ENCODE results near the gene RILP.
"Not testable (repeated sequence)": the region's sequence is repeated elsewhere in the genome, so short reads cannot be mapped to it uniquely, and the experiment has no call there.

RILP gene

DNA sequence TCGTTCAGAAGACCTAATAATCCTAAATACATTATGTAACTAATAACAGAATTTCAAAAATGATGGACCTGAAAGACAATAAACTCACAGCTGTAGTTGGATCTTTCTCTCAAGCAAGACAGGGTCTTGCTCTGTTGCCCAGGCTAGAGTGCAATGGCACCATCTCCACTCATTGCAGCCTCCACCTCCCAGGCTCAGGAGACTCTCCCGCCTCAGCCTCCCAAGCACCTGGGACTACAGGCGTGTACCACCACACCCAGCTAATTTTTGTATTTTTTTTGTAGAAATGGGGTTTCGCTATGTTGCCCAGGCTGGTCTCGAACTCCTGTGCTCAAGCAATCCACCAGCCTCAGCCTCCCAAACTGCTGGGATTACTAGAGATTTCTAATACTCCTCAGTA is 14.3 kb upstream of the RILP start:
- not testable (repeated sequence) for H3K4me1 ChIP-seq (ENCODE audit: control insufficient read depth, insufficient read depth, low read length); H3K9ac ChIP-seq (ENCODE audit: low read length); H3K27me3 ChIP-seq (ENCODE audit: control insufficient read depth, insufficient read depth, low read length); H3K4me3 ChIP-seq (ENCODE audit: low read length); H3K9me3 ChIP-seq (ENCODE audit: control insufficient read depth, low read length)
- H3K36me3 ChIP-seq (ENCODE audit: control insufficient read depth, insufficient read depth, low read length), result peaks cover 31% of the 10 kb centered on the region

GRCh38 chr17:1661045-1661444 is 11.4 kb upstream of the RILP start:
- no peaks in the 10 kb centered on the region for H3K27me3 ChIP-seq (ENCODE audit: control insufficient read depth, insufficient read depth, low read length)
- no peak overlapping the region for H3K9ac ChIP-seq (ENCODE audit: low read length)
- no peak overlapping the region for H3K4me3 ChIP-seq (ENCODE audit: low read length)
- no peaks in the 10 kb centered on the region for H3K4me1 ChIP-seq (ENCODE audit: control insufficient read depth, insufficient read depth, low read length)
- H3K36me3 ChIP-seq (ENCODE audit: control insufficient read depth, insufficient read depth, low read length), result peaks cover 52% of the 10 kb centered on the region
- no peaks in the 10 kb centered on the region for H3K9me3 ChIP-seq (ENCODE audit: control insufficient read depth, low read length)

DNA sequence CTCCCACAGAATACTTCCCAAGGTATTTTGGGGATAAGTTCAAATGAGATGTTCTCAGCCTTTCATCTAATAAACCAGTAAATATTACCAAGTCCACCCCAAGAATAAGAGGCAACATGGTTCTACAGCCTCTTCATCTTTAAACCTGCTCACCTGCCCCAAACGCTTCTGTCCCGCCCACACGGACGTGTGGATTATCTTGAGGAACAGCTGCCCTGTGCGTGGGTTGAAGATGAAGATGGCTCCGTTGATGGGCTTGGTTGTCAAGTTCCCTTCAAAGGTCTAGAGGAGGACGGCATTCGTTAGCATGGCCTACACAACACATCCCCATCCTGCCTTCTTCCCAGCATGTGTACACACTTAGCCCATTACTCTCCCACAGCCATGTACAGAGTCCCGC is 8.4 kb upstream of the RILP start:
- Histone ChIP-seq H3K27me3 (ENCODE audit: control insufficient read depth, insufficient read depth, low read length) (no peaks in the 10 kb centered on the region), H3K36me3 (ENCODE audit: control insufficient read depth, insufficient read depth, low read length) (peaks cover 65% of the 10 kb centered on the region), H3K4me3 (ENCODE audit: low read length) (no peak overlapping the region), H3K4me1 (ENCODE audit: control insufficient read depth, insufficient read depth, low read length) (no peaks in the 10 kb centered on the region), H3K9me3 (ENCODE audit: control insufficient read depth, low read length) (no peaks in the 10 kb centered on the region), H3K9ac (ENCODE audit: low read length) (no peak overlapping the region)

- peaks cover 19% of the 10 kb centered on the region for H3K4me1 ChIP-seq (ENCODE audit: control insufficient read depth, insufficient read depth, low read length)
- peaks cover 33% of the 10 kb centered on the region for H3K36me3 ChIP-seq (ENCODE audit: control insufficient read depth, insufficient read depth, low read length)
- no peak overlapping the region for H3K4me3 ChIP-seq (ENCODE audit: low read length)
- H3K27me3 ChIP-seq (ENCODE audit: control insufficient read depth, insufficient read depth, low read length), result no peaks in the 10 kb centered on the region
- H3K9ac ChIP-seq (ENCODE audit: low read length), result no peak overlapping the region
- H3K9me3 ChIP-seq (ENCODE audit: control insufficient read depth, low read length), result no peaks in the 10 kb centered on the region
Observed at GRCh38 chr17:1653735-1654134, 4.1 kb upstream of the RILP start.

DNA sequence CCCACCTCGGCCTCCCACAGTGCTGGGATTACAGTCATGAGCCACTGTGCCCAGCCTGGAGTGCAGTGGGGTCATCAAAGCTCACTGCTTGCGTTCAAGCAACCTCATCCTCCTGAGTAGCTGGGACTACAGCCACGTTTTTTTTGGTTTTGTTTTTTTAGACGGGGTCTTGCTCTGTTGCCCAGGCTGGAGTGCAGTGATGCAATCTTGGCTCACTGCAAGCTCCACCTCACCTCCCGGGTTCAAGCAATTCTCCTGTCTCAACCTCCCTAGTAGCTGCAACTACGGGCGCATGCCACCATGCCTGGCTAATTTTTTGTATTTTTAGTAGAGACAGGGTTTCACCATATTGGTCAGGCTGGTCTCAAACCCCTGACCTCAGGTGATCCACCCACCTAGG is 3.1 kb upstream of the RILP start:
- H3K27me3 ChIP-seq (ENCODE audit: control insufficient read depth, insufficient read depth, low read length); H3K4me3 ChIP-seq (ENCODE audit: low read length); H3K9ac ChIP-seq (ENCODE audit: low read length); H3K9me3 ChIP-seq (ENCODE audit: control insufficient read depth, low read length): not testable (repeated sequence)
- H3K4me1 ChIP-seq (ENCODE audit: control insufficient read depth, insufficient read depth, low read length), result peaks cover 28% of the 10 kb centered on the region
- H3K36me3 ChIP-seq (ENCODE audit: control insufficient read depth, insufficient read depth, low read length), result peaks cover 25% of the 10 kb centered on the region

DNA sequence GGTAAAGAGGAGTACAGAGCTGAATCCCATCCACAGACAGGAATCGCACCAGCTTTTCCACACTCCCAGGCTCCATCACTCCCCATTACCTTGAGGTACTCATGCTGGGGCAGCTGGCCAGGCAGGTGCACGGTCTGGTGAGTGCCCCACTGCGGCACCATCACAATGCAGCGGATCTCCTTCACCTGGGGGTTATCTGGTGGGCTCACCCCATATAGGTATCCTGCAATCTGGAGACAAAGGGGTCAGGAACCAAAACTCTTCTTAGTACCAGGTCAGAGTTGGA is 1.8 kb upstream of the RILP start:
- H3K4me1 ChIP-seq (ENCODE audit: control insufficient read depth, insufficient read depth, low read length), result peaks cover 33% of the 10 kb centered on the region
- H3K27me3 ChIP-seq (ENCODE audit: control insufficient read depth, insufficient read depth, low read length), result no peaks in the 10 kb centered on the region
- no peak overlapping the region for H3K9ac ChIP-seq (ENCODE audit: low read length)
- no peaks in the 10 kb centered on the region for H3K9me3 ChIP-seq (ENCODE audit: control insufficient read depth, low read length)
- H3K36me3 ChIP-seq (ENCODE audit: control insufficient read depth, insufficient read depth, low read length), result peaks cover 17% of the 10 kb centered on the region
- no peak overlapping the region for H3K4me3 ChIP-seq (ENCODE audit: low read length)

DNA sequence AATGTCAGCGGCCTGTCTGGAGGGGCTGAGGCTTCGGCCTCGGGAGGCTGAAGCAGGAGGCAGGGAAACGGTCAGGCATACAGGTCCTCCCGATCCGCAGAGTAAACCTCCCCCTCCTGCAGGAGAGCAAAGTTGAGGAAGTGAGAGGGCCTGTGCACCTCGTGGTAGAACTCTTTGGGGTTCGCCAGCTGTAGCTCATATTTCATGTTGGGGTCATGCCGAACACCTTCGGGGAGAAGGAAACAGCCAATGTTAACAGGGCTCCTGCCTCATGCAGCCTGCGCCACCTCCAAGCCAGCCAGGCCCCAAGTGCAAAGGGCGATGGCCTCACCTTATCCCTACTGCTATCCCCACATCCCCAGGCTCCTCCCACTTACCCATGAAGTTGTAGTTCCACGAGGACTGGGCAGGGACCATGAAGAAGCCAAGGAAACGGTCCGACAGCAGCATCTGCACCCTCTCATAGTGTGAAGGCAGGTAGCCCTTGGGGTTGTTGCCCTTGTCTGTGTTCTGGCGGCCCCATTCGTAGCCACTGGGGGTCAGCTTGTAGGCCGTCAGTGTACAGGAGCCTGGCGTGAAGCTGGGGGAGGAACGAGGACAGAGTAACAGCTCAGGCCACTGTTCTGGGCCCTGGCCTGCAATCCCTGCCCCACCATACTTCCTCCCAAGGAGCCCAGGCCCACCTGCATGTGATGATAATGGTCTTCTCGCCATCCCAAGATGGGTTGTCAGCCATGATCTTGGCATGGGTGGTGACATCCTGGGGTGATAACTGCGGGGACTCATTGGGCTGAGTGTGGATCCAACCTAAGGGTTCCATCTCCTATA is 1.3 kb upstream of the RILP start:
- H3K4me3 ChIP-seq (ENCODE audit: low read length), result no peak overlapping the region
- peaks cover 33% of the 10 kb centered on the region for H3K4me1 ChIP-seq (ENCODE audit: control insufficient read depth, insufficient read depth, low read length)
- no peaks in the 10 kb centered on the region for H3K9me3 ChIP-seq (ENCODE audit: control insufficient read depth, low read length)
- no peaks in the 10 kb centered on the region for H3K27me3 ChIP-seq (ENCODE audit: control insufficient read depth, insufficient read depth, low read length)
- peaks cover 12% of the 10 kb centered on the region for H3K36me3 ChIP-seq (ENCODE audit: control insufficient read depth, insufficient read depth, low read length)
- H3K9ac ChIP-seq (ENCODE audit: low read length), result no peak overlapping the region

GRCh38 chr17:1648963-1649843 is 463 bp downstream of the RILP start:
- H3K9ac ChIP-seq (ENCODE audit: low read length), result peak overlapping the region; percentile 77
- no peaks in the 10 kb centered on the region for H3K9me3 ChIP-seq (ENCODE audit: control insufficient read depth, low read length)
- peak overlapping the region; percentile 28 for H3K4me3 ChIP-seq (ENCODE audit: low read length)
- H3K36me3 ChIP-seq (ENCODE audit: control insufficient read depth, insufficient read depth, low read length), result peaks cover 8% of the 10 kb centered on the region
- H3K4me1 ChIP-seq (ENCODE audit: control insufficient read depth, insufficient read depth, low read length), result peaks cover 40% of the 10 kb centered on the region
- H3K27me3 ChIP-seq (ENCODE audit: control insufficient read depth, insufficient read depth, low read length), result no peaks in the 10 kb centered on the region

DNA sequence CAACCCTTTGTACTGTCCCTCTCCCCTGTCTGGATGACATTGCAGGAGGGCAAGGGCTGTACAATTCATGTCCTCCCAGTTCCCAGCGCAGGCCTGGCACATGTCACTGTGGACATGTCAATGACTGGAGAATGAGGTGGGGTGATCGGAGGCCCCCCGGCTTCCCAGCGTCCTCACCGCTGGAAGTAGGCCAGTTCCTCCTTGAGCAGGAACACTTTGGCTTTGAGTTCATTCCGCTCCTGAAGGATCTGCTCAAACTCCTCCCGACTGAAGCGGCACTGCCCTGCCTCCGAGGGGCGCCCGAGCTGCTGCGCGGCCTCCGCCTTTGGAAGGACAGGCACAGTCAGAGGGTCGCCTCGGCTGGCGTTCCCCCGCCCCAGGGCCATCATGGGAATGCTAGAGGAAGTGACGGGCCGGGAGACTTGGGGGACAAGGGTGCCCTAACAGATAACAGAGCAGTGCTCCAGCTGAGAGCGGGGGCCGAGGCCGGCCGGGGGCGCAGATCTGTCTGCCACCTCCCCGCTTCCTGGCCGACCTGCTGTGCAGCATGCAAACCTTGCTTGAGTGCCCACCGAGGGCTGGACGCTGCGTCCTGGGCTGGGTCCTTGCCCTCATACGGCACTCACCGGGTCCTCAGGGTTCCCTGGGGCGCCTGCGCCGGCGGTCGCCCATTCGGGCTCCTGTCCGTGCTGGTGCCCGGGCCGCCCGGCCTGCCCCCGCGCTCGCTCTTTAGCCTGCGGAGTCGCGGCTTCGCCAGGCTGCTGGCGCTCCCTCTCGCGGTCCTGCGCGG is 1.3 kb downstream of the RILP start:
- H3K36me3 ChIP-seq (ENCODE audit: control insufficient read depth, insufficient read depth, low read length), result peaks cover 2% of the 10 kb centered on the region
- no peaks in the 10 kb centered on the region for H3K9me3 ChIP-seq (ENCODE audit: control insufficient read depth, low read length)
- H3K4me3 ChIP-seq (ENCODE audit: low read length), result peak overlapping the region; percentile 49
- H3K27me3 ChIP-seq (ENCODE audit: control insufficient read depth, insufficient read depth, low read length), result no peaks in the 10 kb centered on the region
- H3K9ac ChIP-seq (ENCODE audit: low read length), result peak overlapping the region; percentile 60
- H3K4me1 ChIP-seq (ENCODE audit: control insufficient read depth, insufficient read depth, low read length), result peaks cover 48% of the 10 kb centered on the region

DNA sequence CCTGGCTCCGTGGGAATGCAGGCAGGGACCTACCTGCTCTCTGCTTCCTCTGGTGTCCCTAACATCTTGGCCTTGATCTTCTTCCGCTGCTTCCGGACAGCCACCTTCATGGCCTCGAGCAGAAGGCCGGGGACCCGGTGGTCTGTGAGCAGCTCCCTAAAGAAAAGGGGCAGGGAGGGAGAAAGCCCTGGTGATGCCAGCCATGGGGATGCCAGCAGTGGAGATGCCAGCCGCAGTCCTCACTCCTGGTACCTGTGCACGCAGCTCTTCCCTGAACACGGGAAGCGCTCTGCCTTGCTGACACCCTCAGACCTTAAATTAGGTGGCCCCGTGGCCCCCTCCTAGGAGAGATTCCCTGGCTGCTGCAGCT is 1.9 kb downstream of the RILP start:
- Histone ChIP-seq H3K36me3 (ENCODE audit: control insufficient read depth, insufficient read depth, low read length) (no peaks in the 10 kb centered on the region), H3K9ac (ENCODE audit: low read length) (no peak overlapping the region), H3K4me3 (ENCODE audit: low read length) (no peak overlapping the region), H3K9me3 (ENCODE audit: control insufficient read depth, low read length) (no peaks in the 10 kb centered on the region), H3K4me1 (ENCODE audit: control insufficient read depth, insufficient read depth, low read length) (peaks cover 48% of the 10 kb centered on the region), H3K27me3 (ENCODE audit: control insufficient read depth, insufficient read depth, low read length) (no peaks in the 10 kb centered on the region)

GRCh38 chr17:1646199-1646875 is 3.3 kb downstream of the RILP start:
- Histone ChIP-seq H3K27me3 (ENCODE audit: control insufficient read depth, insufficient read depth, low read length) (no peaks in the 10 kb centered on the region), H3K9ac (ENCODE audit: low read length) (no peak overlapping the region), H3K4me1 (ENCODE audit: control insufficient read depth, insufficient read depth, low read length) (peaks cover 45% of the 10 kb centered on the region), H3K36me3 (ENCODE audit: control insufficient read depth, insufficient read depth, low read length) (no peaks in the 10 kb centered on the region), H3K4me3 (ENCODE audit: low read length) (no peak overlapping the region), H3K9me3 (ENCODE audit: control insufficient read depth, low read length) (no peaks in the 10 kb centered on the region)

Measured in mucosa of stomach (tissue), 1 donor.